ENCODE data around the gene TTC7B. TPM values are rescaled to one million over a fixed set of nuclear protein-coding genes. Genes with fewer than 3 reads are reported as not detected.
A peak's percentile ranks its signal among the peaks of the same experiment; 100 is the strongest.

The TTC7B gene
- polyA plus RNA-seq, 1 donor from 2014 or later = 19.9 TPM

DNA sequence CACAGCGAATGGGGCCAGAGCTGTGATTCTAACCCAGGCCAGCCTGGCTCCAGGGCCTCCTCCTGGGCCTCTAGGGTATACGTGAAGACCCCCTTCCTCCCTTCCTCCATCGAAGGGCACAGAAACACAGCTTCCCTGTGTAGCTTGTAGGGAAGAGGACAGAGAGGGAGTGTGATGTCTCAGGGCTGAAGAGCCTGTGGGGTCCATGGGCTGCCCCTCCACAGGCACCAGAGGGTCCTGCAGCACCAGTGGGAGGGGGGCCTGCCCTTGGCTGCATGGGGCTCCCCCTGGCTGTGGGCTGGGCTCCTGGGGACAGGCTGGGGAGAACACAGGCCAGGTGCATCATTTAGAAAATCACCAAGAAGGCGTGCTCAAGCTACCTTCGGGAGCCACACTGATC is 240.9 kb downstream of the TTC7B start:
- Histone ChIP-seq H3K27ac (ENCODE audit: low read length) (no peak overlapping the region), H3K9ac (ENCODE audit: low read length) (no peak overlapping the region), H3K9me3 (ENCODE audit: low read length) (no peaks in the 10 kb centered on the region), H3K36me3 (ENCODE audit: insufficient read depth, low read length) (peaks cover 5% of the 10 kb centered on the region), H3K4me2 (ENCODE audit: low read length) (no peak overlapping the region), H3K79me2 (replicated peaks; ENCODE audit: insufficient read depth, low read length) (no peaks in the 10 kb centered on the region), H3K9me2 (ENCODE audit: insufficient read depth, low read length) (no peaks in the 10 kb centered on the region), H3K27me3 (ENCODE audit: insufficient read depth, low read depth, low read length) (no peaks in the 10 kb centered on the region), H3F3A (ENCODE audit: insufficient read depth, low read length, poor library complexity, severe bottlenecking) (no peaks in the 10 kb centered on the region), H4K20me1 (ENCODE audit: insufficient read depth) (no peaks in the 10 kb centered on the region), H2AFZ (ENCODE audit: low read depth, low read length) (no peak overlapping the region), H3K4me3 (ENCODE audit: low read length) (no peak overlapping the region)
- no peak for TF ChIP-seq SMC3 (conservative IDR thresholded peaks at IDR 0.05; ENCODE audit: poor library complexity)
- no peak for TF ChIP-seq TAF1 (IDR thresholded peaks at IDR 0.05; ENCODE audit: low read depth)
- TF ChIP-seq EP300 (conservative IDR thresholded peaks at IDR 0.05; ENCODE audit: poor library complexity, severe bottlenecking) = no peak
- no peak for TF ChIP-seq RAD21 (conservative IDR thresholded peaks at IDR 0.05)
- TF ChIP-seq POLR2AphosphoS5 (IDR thresholded peaks at IDR 0.05) = no peak
- TF ChIP-seq, protein P1, sequence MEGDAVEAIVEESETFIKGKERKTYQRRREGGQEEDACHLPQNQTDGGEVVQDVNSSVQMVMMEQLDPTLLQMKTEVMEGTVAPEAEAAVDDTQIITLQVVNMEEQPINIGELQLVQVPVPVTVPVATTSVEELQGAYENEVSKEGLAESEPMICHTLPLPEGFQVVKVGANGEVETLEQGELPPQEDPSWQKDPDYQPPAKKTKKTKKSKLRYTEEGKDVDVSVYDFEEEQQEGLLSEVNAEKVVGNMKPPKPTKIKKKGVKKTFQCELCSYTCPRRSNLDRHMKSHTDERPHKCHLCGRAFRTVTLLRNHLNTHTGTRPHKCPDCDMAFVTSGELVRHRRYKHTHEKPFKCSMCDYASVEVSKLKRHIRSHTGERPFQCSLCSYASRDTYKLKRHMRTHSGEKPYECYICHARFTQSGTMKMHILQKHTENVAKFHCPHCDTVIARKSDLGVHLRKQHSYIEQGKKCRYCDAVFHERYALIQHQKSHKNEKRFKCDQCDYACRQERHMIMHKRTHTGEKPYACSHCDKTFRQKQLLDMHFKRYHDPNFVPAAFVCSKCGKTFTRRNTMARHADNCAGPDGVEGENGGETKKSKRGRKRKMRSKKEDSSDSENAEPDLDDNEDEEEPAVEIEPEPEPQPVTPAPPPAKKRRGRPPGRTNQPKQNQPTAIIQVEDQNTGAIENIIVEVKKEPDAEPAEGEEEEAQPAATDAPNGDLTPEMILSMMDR (IDR thresholded peaks at IDR 0.05; ENCODE audit: poor library complexity, severe bottlenecking) = no peak
- no peak for TF ChIP-seq EZH2 (IDR thresholded peaks at IDR 0.05; ENCODE audit: borderline replicate concordance, insufficient read depth, low read length, poor library complexity, severe bottlenecking)
- TF ChIP-seq REST (IDR thresholded peaks at IDR 0.05; ENCODE audit: borderline replicate concordance) = no peak

- H3K9ac ChIP-seq (ENCODE audit: low read length) = no peak overlapping the region
Observed at GRCh38 chr14:90574188-90575131, 241.8 kb downstream of the TTC7B start.

More at GRCh38 chr14:90574188-90575131, 241.8 kb downstream of the TTC7B start:
- TF ChIP-seq POLR2AphosphoS5 (IDR thresholded peaks at IDR 0.05) (no peak), EZH2 (IDR thresholded peaks at IDR 0.05; ENCODE audit: borderline replicate concordance, insufficient read depth, low read length, poor library complexity, severe bottlenecking) (no peak), EP300 (conservative IDR thresholded peaks at IDR 0.05; ENCODE audit: poor library complexity, severe bottlenecking) (no peak), RAD21 (conservative IDR thresholded peaks at IDR 0.05) (no peak), TAF1 (IDR thresholded peaks at IDR 0.05; ENCODE audit: low read depth) (no peak), MXI1 (conservative IDR thresholded peaks at IDR 0.05; ENCODE audit: poor library complexity, severe bottlenecking) (no peak)
- Histone ChIP-seq H3K27me3 (ENCODE audit: insufficient read depth, low read depth, low read length) (no peaks in the 10 kb centered on the region), H3K27ac (ENCODE audit: low read length) (peak overlapping the region; percentile 28), H3K9me2 (ENCODE audit: insufficient read depth, low read length) (no peaks in the 10 kb centered on the region), H3K36me3 (ENCODE audit: insufficient read depth, low read length) (peaks cover 5% of the 10 kb centered on the region), H3K9me3 (ENCODE audit: low read length) (no peaks in the 10 kb centered on the region), H3K4me3 (ENCODE audit: low read length) (peak overlapping the region; percentile 8), H3K79me2 (replicated peaks; ENCODE audit: insufficient read depth, low read length) (no peaks in the 10 kb centered on the region), H3F3A (ENCODE audit: insufficient read depth, low read length, poor library complexity, severe bottlenecking) (no peaks in the 10 kb centered on the region), H2AFZ (ENCODE audit: low read depth, low read length) (no peak overlapping the region), H3K4me2 (ENCODE audit: low read length) (no peak overlapping the region), H4K20me1 (ENCODE audit: insufficient read depth) (no peaks in the 10 kb centered on the region)
